Ishikawa (cell line): Measurements from ENCODE around the gene NCKAP5L.

Experiments used
- CEBPB ChIP-seq: IDR thresholded peaks from 2 replicates; pipeline ENCODE4 v1.6.1; 2012
- CREB1 ChIP-seq: IDR thresholded peaks from 2 replicates; pipeline ENCODE4 v1.6.1; 2012; ENCODE audit warnings: low read depth
- EGR1 ChIP-seq: IDR thresholded peaks from 2 replicates; pipeline ENCODE4 v1.6.1; 2012
- EP300 ChIP-seq: IDR thresholded peaks from 2 replicates; pipeline ENCODE4 v1.6.1; 2012; ENCODE audit warnings: borderline replicate concordance
- FOXM1 ChIP-seq: IDR thresholded peaks from 2 replicates; pipeline ENCODE4 v1.6.1; 2012; ENCODE audit warnings: low read depth, borderline replicate concordance
- RAD21 ChIP-seq: IDR thresholded peaks from 2 replicates; pipeline ENCODE4 v1.6.1; 2012; ENCODE audit warnings: low read depth
- TAF1 ChIP-seq: IDR thresholded peaks from 2 replicates; pipeline ENCODE4 v1.6.1; 2012; ENCODE audit warnings: low read depth, mild to moderate bottlenecking
- TEAD4 ChIP-seq: IDR thresholded peaks from 2 replicates; pipeline ENCODE4 v1.6.1; 2012
- YY1 ChIP-seq: IDR thresholded peaks from 2 replicates; pipeline ENCODE4 v1.6.1; 2012; ENCODE audit warnings: low read depth
- ZBTB7A ChIP-seq: IDR thresholded peaks from 2 replicates; pipeline ENCODE4 v1.6.1; 2012; ENCODE audit warnings: low read depth
- TF ChIP-seq, protein P1 (sequence below): IDR thresholded peaks from 2 replicates; pipeline ENCODE4 v1.6.1; 2012; ENCODE audit warnings: low read depth, mild to moderate bottlenecking
- TF ChIP-seq, protein P2 (sequence below): IDR thresholded peaks from 2 replicates; pipeline ENCODE4 v1.6.1; 2012
- TF ChIP-seq, protein P3 (sequence below): IDR thresholded peaks from 2 replicates; pipeline ENCODE4 v1.6.1; 2012

GRCh38 chr12:49804821-49805220 lies 23.4 kb downstream of the NCKAP5L start:
- TF ChIP-seq FOXM1: no peak
- TF ChIP-seq CEBPB: no peak
- no peak for TF ChIP-seq RAD21
- TF ChIP-seq, protein P1, sequence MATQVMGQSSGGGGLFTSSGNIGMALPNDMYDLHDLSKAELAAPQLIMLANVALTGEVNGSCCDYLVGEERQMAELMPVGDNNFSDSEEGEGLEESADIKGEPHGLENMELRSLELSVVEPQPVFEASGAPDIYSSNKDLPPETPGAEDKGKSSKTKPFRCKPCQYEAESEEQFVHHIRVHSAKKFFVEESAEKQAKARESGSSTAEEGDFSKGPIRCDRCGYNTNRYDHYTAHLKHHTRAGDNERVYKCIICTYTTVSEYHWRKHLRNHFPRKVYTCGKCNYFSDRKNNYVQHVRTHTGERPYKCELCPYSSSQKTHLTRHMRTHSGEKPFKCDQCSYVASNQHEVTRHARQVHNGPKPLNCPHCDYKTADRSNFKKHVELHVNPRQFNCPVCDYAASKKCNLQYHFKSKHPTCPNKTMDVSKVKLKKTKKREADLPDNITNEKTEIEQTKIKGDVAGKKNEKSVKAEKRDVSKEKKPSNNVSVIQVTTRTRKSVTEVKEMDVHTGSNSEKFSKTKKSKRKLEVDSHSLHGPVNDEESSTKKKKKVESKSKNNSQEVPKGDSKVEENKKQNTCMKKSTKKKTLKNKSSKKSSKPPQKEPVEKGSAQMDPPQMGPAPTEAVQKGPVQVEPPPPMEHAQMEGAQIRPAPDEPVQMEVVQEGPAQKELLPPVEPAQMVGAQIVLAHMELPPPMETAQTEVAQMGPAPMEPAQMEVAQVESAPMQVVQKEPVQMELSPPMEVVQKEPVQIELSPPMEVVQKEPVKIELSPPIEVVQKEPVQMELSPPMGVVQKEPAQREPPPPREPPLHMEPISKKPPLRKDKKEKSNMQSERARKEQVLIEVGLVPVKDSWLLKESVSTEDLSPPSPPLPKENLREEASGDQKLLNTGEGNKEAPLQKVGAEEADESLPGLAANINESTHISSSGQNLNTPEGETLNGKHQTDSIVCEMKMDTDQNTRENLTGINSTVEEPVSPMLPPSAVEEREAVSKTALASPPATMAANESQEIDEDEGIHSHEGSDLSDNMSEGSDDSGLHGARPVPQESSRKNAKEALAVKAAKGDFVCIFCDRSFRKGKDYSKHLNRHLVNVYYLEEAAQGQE: no peak
- no peak for TF ChIP-seq TEAD4
- no peak for TF ChIP-seq TAF1
- no peak for TF ChIP-seq EGR1
- TF ChIP-seq, protein P2, sequence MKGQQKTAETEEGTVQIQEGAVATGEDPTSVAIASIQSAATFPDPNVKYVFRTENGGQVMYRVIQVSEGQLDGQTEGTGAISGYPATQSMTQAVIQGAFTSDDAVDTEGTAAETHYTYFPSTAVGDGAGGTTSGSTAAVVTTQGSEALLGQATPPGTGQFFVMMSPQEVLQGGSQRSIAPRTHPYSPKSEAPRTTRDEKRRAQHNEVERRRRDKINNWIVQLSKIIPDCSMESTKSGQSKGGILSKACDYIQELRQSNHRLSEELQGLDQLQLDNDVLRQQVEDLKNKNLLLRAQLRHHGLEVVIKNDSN: no peak
- TF ChIP-seq YY1: no peak
- TF ChIP-seq ZBTB7A: no peak
- TF ChIP-seq EP300: no peak
- TF ChIP-seq, protein P3, sequence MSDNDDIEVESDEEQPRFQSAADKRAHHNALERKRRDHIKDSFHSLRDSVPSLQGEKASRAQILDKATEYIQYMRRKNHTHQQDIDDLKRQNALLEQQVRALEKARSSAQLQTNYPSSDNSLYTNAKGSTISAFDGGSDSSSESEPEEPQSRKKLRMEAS: no peak
- no peak for TF ChIP-seq CREB1
